Omental fat pad (tissue), 4 donors: ENCODE results near the gene PAQR4. TPM values are rescaled to one million over a fixed set of nuclear protein-coding genes. Genes with fewer than 3 reads are reported as not detected.
A peak's percentile ranks its signal among the peaks of the same experiment; 100 is the strongest.

Source experiments
- ATAC-seq: fragments of 150-250 bp; one replicate; pipeline ENCODE4 v1.9.1; 2016; ENCODE audit warnings: mild to moderate bottlenecking, moderate library complexity; ENCODE audit not compliant: low FRiP score
- DNase-seq: peaks from one replicate; pipeline ENCODE4 v3.0.0-alpha.2; 2019; ENCODE audit warnings: low spot score
- CTCF ChIP-seq, 3 donors: fragments of 450-650 bp; IDR thresholded peaks; one replicate each; pipeline ENCODE4 v1.5.1; 2016 to 2017; ENCODE audit warnings: antibody characterized with exemption in 3 of 3, mild to moderate bottlenecking in 3 of 3, moderate library complexity in 2 of 3
- total RNA-seq, 4 donors: library from RNA; depleted of rRNA; stranded (reverse); fragments of >200 nt; gene quantifications; one replicate each; pipeline ENCODE4 v1.1.0, GENCODE V29; 2016

PAQR4 gene
- total RNA-seq, 4 donors from 2014 or later = 1.9 to 6.8 (median 3.5) TPM

- no peak for TF ChIP-seq CTCF (IDR thresholded peaks at IDR 0.05)
- DNase-seq (no peak), ATAC-seq (no peak)
Measured at GRCh38 chr16:2962334-2963073, 6.6 kb upstream of the PAQR4 start.

DNA sequence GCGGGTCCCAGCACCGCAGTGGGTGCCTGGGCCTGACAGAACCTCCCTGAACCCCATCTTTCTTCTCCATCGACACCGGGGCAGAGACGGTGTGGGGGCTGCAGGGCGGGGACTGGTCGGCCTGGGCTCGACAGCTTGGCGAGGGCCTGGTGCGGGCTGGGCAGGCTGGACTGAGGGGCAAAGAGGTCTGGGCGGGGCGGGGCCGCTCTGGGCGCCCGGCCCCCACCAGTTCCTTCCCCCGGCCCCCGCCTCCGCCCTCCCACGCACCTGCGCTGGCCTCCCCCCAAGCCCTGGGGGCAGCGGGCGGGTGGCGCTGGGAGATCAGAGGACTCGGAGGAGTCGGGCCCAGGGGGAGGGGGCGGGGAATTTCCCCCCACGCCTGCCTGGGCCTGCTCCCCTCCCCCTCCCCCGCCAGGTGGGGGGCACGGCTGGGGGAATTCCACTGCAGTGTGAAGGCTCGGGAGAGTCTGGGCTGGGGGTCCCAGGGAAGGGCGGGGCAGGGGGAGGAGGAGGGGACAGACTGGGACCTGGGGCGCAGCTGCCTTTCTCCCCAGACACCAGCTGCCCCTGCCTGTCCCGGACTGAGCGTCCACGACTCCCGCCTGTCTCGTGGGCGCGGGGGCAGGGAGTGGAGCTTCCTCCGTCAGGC, 6.0 kb upstream of the PAQR4 start:
- no peak for ATAC-seq
- TF ChIP-seq CTCF (IDR thresholded peaks at IDR 0.05) = no peak
- DNase-seq = no peak

GRCh38 chr16:2963723-2964474, 5.2 kb upstream of the PAQR4 start, which contains the start of gene KREMEN2:
Gene KREMEN2, plus strand, starts transcription at chr16:2964275. Its CDS starts 246 bp downstream, at chr16:2964521.
- no peak for TF ChIP-seq CTCF (IDR thresholded peaks at IDR 0.05)
- peak; percentile 60 for ATAC-seq
- no peak for DNase-seq

DNA sequence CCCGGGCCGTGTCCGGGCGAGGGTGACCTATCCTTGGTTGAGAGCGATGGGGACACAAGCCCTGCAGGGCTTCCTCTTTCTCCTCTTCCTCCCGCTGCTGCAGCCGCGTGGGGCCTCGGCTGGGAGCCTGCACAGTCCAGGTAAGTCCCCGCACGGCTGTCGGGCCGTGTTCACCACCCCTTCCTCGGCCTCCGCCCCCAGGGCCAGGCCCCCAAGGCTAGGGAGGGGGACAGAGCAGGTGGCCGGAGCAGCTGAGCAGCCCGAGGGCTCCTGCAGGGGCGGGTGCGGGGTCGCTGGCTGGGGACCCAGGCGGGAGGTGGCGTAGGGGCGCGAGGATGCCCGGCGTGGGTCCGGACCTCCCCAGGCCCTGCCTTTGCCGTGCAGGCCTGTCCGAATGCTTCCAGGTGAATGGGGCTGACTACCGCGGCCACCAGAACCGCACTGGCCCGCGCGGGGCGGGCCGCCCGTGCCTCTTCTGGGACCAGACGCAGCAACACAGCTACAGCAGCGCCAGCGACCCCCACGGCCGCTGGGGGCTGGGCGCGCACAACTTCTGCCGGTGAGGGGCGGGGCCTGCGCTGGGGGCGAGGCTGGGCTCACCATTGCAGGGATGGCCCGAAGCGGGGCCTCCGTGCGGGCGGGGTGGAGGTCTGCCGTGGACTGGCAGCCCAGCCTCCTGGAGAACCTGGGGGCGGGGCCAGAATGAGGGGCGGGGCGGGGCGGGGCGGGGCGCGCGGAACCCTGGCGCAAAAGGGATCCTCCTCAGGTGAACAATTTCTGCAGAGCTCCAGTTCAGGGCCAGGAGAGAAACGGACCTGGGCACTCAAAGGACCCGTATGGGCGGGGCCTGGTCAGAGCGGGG, 4.4 kb upstream of the PAQR4 start:
- DNase-seq = no peak
- TF ChIP-seq CTCF (IDR thresholded peaks at IDR 0.05) = no peak
- no peak for ATAC-seq

DNA sequence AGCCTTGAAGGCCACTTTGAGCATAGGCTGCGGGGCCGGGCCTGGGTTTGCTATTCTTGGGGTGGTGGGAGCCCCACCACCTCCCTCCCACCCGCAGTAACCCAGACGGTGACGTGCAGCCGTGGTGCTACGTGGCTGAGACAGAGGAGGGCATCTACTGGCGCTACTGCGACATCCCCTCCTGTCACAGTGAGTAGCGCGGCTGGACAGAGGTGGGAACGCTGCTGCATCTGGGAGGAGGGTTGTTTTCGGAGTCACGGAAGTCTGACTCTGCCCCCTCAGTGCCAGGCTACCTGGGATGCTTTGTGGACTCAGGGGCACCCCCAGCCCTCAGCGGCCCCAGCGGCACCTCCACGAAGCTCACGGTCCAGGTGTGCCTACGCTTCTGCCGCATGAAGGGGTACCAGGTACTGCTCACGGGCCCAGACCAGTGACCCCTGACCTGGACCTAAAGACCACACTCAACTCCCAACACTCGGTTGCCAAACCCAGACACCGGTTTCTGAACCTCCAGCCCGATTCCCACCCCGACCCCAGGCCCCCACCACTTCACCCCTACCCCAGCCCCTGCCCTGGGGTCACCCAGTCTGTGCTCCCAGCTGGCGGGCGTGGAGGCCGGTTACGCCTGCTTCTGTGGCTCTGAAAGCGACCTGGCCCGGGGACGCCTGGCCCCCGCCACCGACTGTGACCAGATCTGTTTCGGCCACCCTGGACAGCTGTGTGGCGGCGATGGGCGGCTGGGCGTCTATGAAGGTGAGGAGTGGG, 2.9 kb upstream of the PAQR4 start:
- no peak for TF ChIP-seq CTCF (IDR thresholded peaks at IDR 0.05)
- ATAC-seq = no peak
- no peak for DNase-seq

DNA sequence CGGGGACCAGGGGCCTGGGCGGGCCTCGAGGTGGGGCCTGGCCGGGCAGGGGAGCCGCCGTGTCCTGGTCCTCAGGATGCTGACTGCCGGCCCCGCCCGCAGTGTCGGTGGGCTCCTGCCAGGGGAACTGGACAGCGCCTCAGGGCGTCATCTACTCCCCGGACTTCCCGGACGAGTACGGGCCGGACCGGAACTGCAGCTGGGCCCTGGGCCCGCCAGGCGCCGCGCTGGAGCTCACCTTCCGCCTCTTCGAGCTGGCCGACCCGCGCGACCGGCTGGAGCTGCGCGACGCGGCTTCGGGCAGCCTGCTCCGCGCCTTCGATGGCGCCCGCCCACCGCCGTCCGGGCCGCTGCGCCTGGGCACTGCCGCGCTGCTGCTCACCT, 2.3 kb upstream of the PAQR4 start:
- no peak for ATAC-seq
- TF ChIP-seq CTCF (IDR thresholded peaks at IDR 0.05) = no peak
- DNase-seq = no peak
